RKO (cell line): ENCODE data around the gene DAZAP1.

Experiments used
- DNase-seq: peaks from one replicate; pipeline ENCODE4 v3.0.0-alpha.2; 2016; ENCODE audit warnings: low spot score

Gene DAZAP1

DNA sequence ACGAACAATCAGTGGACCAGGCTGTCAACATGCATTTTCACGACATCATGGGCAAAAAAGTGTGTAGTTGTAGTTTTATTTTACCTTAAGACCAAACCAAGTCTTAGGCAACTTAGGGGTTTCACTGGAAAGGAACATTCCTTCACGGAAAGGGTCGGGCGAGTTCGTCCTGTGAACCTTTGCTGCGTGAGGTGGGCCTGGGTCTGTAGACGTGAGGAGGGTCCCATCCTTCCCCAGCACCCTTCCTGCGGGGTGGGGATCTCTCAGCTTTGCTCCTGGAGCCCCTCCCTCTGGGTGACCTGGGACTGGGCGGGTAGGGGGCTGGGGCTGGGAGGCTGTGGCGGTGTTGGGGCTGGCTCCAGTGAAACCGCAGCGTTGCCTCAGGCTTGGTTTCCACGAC lies 18.5 kb downstream of the DAZAP1 start:
- DNase-seq = no peak

DNA sequence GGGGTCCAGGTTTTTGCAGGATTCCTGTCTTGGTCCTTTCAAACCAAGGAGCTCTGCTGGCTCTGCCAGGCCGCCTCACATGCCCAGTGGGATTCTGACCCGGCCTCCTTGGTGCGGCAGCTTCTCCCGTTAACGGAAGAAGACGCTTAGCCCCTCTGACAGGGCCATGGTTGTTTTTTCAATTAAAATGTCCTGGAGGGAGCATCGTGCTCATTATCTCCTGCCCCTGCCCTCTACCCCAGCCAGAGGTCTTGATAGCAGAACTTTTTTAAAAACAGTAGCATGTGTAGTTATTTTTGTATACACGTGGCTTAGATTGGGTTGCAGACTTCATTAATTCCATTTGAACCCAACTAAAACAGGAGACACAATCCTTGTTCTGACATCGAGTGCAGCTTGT lies 19.4 kb downstream of the DAZAP1 start:
- no peak for DNase-seq

DNA sequence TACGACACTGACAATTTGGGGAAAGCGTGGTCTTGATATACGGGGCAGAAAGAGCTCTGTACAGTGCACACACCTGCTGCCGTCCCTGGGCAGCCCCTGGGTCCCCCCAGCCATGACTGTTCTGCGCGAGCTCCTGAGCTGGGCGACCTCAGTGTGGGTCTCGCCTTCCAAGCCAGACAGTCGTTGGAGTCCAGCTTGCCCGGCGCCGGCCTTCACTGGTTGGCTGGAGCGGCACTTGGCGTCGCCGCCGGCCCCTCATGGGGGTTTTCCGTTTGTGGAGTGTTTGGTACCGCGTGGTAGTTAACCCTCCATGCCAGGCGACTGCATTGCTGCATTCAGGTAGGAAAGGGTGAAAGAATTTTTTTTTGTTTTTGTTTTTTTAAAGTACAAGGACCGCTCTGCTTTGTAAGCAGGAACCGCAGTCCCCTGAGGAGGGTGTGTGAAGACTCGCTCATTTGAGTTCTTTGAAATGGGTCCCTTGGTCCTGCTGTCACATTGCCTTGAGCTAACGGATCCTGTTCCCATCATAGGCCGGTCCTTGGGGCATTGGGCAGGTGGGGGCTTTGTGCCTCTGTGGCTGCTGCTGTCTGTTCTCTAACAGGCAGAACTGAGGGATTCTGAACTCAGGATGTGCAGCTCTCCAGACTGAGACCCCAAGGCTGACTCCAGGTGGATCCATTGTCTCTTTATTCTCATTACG lies 20.0 kb downstream of the DAZAP1 start:
- no peak for DNase-seq

DNA sequence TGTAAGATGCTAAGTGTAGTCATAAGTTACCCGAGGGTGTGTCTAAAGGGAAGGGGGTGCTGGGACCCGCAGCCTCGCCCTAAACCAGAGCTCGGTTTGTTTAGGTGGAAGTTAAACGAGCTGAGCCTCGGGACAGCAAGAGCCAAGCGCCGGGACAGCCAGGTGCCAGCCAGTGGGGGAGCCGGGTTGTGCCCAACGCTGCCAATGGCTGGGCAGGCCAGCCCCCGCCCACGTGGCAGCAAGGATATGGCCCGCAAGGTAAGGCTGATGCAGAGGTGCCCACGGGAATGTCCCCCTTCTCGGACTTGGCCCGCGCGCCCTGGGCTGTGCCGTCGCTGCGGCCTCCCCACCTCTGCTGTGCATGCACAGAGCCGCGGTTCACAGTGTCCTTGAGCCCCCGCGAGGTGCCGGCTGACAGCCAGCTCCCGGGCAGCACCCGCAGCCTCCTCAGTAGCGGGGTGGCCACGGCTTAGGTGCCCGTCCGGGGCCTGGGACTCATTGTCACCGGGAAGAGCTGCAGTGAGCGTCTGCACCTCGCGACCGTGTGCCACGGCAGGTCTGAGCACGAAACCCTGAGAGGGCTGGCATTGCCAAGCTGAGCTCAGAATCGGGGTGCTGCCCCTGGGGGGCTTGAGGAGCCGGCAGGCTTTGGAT lies 21.5 kb downstream of the DAZAP1 start:
- DNase-seq = no peak

DNA sequence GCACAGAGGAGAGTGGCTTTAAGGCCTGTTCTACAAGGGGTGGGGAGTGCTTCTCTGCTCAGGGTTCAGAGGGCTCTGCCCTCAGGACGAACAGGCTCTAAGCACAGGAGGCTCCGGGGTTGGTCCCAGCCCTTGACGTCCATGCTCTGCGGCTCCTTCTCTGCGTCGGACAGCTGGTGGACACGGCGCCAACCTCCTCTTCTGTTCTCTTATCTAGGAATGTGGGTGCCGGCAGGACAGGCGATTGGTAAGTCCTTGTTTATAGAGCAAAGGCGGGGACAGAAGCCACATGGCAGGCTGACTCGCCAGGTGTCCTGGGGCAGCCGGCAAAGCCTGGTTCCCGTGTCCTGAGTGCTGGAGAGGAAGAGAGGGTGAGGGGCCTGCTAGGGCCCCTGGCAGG lies 22.4 kb downstream of the DAZAP1 start:
- DNase-seq = no peak

DNA sequence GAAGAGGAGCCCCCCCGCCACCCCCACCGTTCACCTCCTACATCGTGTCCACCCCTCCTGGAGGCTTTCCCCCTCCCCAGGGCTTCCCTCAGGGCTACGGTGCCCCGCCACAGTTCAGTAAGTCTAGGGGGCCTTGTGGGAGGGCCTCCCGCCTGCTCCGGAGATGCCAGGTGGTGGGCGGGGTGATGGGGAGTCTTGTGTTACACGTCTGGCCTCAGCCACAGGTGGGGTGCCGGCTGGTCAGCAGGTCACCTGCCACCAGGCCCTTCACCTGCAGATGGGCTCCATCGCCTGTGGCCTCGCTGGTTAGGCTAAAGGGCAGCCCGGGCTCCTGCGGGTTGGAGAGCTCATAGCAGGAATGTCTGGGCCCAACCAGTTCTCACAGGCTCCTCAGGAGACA lies 22.9 kb downstream of the DAZAP1 start:
- DNase-seq = no peak

DNA sequence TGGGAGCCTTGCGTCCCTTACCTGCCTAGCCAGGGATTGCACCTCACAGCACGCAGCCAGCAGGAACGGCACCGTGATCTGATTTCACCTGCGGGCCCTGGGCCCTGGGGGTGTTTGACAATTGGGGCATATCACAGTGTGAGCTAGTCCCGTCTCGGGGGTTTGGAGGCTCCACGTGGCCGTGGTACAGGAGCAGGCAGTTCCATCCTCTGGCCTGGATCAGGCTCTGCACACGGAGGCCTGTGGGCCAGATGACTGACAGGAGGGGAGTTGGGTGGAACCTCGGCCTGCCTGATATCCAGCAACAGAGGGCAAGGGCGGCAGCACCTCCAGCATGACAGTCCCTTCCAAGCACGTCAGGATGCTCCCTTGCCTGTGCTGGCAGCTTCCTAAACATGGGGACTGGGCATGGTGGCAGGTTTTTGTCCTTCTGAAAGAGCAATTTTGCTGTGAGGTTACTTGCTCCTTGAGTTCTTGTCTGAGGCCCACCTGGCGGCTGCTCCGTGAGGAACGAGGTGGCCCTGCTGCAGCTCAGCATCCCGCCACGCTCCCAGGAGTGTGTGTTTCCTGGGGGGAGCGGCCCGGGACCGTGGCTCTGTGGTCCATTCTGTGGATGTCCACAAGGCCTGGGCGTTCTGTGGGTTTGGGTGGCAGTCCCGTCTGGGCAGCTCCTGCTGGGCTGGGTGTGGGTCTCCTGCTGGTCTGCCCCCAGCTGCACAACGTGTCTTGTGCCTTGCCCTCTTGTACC lies 24.5 kb downstream of the DAZAP1 start:
- no peak for DNase-seq

DNA sequence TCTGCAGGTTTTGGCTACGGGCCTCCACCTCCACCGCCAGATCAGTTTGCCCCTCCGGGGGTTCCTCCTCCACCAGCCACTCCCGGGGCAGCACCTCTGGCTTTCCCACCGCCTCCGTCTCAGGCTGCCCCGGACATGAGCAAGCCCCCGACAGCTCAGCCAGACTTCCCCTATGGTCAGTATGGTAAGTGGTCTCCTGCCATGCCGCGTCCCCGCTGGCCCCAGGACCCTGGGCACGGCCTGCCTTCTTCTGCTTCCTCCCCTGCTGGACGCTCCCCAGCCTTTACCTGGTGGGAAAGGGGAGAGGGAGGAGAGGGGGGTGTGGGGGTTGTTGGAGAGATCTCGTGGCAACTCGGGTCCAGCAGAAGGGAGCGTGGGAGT lies 25.1 kb downstream of the DAZAP1 start:
- no peak for DNase-seq

DNA sequence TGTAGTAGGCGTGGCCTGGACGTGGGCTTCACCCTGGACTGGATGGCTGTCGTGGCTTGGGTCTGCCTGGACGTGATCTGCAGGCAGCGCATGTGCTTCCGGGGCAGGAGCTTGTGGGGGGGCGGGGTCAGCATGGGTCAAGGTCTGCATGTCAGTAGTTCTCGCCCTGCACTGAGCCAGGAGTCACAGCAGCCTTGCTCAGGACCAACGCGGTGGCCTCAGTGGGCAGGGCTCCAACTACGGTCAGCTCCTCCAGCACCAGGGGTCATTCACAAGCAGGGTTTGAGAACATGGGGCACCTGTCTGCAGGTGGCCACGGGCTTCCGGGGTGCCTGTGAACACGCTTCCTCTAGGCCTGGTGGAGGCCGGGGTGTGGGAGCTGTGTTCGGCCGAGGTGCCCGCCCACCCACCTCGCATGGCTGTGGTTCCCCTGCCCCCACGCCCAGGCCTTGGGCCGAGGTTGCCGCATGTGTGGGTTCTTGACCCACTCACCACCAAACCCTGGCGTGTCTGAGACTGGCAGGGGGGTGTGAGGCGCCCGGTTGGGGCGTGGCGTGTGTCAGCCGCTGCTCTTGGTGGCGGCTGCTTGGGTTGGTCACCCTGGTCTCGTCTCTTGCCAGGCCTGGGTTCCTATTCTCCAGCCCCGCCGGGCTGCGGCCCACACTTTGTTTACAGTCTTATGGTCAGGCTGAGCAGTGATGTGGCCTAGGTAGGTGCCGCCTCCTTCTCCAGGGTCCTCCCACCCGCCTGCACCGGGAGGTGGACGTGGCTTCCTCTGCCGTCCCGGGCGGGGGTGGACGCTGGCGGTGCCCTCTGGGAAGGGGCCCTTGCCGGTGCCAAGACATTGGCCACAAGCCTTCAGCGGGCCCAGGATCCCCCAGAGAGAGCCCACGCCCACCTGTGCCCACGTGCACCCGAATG lies 26.0 kb downstream of the DAZAP1 start:
- no peak for DNase-seq

DNA sequence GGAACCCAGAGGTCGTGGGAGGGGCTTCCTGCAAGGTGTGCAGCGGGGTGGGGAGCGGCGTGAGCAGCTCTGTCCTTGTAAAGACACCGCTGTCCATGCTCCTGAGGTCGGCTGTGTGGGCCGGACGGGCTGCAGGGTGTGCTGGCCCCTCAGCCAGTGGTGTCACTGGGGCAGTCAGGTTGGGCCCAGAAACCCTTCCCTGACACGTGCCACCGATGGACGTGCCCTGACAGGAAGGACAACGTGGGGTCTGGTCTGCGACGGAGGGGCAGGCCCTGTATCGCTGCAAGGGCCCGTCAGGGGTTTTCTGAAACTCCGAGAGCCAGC lies 26.6 kb downstream of the DAZAP1 start:
- DNase-seq = no peak

DNA sequence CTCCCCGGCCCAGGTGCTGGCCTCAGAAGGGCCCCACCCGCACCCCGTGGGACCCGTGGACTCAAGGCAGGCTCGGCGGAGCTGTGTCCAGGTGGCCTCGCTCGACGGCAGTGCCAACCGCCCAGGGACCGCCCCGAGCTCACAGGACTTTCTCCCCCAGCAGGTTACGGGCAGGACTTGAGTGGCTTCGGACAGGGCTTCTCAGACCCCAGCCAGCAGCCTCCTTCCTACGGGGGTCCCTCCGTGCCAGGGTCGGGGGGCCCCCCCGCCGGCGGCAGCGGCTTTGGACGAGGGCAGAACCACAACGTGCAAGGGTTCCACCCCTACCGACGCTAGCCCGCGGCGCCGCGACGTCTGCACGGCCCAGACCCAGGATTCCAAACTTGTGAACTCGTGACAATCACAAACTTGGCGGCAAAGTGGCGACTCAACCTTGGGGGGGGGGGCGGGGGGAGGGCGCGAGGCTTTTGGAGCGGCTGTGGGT lies 27.2 kb downstream of the DAZAP1 start:
- no peak for DNase-seq

DNA sequence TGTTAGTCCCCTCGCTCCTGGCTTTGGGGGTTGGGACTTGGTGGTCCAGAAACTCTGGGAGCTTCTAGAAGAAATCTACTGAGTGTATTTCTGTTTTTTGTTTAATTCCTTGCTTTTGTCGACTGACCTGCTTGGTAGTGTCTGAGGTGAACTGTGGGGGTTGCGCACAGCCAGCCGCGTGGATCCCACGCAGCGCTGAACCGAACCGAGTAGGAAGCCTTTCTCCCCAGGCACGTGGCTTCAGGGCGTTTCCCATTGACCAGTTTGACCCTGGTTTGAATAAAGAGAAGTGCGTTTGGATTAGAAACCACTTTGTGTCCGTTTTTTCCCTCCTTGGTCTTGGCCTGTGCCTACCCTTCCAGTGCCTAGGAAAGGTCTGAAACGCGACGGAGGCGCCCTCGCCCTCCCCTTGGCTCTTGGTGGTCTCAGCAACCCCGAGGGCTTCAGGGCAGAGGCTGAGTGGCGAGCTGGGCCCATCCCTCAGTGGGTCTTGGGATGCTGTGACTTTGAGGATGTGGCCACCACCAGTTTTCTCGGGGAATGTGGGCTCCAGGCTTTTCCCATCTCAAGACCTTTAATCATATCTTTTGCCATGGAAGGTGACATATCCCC lies 28.1 kb downstream of the DAZAP1 start:
- DNase-seq = no peak

DNA sequence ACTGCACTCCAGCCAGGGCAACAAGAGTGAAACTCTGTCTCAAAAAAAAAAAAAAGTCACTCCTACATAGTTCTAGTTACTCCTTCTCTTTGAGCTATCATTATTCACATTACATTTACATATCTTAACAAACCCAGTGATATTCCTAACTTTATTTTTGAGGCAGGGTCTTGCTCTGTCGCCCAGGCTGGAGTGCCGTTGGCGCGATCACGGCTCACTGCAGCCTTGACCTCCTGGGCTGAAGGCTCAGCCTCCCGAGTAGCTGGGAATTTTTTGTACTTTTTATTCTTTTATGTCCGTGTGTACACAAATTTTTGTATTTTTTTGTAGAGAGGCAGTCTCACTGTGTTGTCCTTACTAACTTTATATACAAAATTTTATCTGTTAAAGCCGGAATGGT lies 30.2 kb downstream of the DAZAP1 start:
- no peak for DNase-seq

DNA sequence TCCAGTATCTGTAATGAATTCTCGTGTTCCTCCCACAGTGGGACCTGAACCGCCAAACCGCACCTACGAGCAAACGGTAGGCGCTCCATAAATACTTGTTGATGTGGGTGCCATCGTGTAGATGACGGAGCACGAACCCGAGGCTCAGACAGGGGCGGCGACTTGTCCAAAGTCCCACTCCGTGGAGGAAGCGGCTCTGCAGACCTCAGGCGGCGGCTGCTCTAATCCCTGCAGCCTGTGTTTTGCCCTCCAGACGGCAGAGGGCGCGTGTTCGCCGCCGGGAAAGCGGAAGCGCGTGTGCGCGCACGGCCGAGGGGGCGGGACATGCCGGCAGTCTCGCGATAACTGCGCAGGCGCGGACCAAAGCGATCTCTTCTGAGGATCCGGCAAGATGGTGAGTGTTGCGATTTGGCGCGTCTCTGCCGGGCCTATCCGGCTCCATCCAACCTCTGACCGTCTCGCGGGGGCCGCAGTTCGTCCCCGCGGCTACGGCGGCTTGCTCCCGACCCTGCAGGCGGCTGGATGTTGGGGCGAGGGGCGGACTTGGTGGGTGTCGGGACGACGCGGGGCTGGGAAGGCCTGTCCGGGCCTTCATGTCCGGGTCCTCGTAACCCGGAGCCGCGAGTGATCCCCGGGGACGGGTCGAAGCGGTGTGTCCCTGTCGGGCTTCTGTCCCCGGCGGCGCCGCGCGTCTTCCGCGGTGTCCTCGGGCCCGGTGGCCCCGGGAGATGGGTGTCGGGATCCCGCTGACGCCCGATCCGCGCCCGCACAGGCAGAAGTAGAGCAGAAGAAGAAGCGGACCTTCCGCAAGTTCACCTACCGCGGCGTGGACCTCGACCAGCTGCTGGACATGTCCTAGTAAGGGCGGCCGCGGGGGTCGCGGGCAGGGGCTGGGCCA lies 30.9 kb downstream of the DAZAP1 start, which contains the start of gene RPS15:
Gene RPS15 (plus strand): TSS at position 362 of the 898 bp plus-strand sequence. CDS start 30 bp downstream, at position 392.
- DNase-seq = peak; percentile 94

DNA sequence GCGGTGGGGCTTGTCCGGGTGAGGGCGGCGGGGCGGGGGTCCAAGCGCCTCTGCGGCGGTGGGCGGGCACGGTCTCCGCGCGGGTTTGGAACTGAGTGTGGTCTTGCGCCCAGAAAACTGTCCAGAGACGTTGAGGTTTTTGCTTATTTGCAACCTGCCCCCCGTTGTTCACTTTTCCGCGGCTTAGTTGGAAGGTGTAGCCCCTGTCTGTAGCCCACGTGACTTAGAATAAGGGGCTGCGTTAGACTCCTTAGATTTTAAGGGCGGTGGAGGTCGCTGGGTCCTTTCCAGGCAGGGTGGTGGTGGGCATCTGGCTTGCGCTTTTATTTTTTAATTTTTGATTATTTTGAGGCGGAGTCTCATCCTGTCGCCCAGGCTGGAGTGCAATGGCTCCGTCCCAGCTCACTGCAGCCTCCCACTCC lies 31.6 kb downstream of the DAZAP1 start:
- no peak for DNase-seq

DNA sequence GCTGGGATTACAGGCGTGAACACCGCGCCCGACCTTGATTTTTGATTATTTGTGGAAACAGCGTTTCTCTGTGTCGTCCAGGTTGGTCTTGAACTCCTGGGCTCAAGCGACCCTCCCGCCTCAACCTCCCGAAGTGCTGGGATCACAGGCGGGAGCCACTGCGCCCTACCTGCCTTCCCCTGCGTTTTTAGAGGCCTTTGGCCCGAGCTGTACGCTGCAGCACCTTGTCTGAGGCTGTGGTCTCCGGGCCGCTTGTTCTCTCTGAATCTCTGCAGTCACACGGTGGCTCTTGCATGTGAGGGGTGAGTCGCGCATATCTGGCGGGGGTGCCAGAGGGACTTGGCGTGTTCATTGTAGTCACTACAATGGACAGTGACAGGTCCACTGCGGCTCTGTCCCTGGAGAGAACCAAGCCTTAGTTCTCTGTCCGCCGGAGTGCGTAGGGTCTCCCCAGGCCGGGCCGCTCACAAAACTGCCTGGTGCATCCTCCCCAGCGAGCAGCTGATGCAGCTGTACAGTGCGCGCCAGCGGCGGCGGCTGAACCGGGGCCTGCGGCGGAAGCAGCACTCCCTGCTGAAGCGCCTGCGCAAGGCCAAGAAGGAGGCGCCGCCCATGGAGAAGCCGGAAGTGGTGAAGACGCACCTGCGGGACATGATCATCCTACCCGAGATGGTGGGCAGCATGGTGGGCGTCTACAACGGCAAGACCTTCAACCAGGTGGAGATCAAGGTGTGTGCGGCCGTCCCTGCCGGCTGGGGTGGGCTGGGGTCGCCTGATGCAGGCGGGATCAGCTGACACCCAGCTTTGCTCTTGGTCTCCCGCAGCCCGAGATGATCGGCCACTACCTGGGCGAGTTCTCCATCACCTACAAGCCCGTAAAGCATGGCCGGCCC lies 32.4 kb downstream of the DAZAP1 start:
- peak; percentile 42 for DNase-seq

DNA sequence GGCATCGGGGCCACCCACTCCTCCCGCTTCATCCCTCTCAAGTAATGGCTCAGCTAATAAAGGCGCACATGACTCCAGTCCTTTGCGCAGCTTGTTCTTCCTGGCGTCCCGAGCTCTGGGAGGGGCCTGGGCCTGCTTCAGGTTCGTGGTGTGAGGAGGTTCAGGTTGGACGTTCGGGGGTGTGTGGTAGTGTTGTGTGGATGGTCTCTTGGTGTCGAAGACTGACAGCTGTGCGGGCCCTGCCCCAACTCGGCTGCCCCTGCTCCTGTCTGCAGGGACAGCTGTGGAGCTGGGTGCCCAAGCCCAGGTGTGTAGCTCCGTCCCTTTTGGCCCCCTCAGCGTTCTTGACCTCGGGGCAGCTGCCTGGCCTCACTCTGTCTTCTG lies 33.0 kb downstream of the DAZAP1 start:
- DNase-seq = no peak

DNA sequence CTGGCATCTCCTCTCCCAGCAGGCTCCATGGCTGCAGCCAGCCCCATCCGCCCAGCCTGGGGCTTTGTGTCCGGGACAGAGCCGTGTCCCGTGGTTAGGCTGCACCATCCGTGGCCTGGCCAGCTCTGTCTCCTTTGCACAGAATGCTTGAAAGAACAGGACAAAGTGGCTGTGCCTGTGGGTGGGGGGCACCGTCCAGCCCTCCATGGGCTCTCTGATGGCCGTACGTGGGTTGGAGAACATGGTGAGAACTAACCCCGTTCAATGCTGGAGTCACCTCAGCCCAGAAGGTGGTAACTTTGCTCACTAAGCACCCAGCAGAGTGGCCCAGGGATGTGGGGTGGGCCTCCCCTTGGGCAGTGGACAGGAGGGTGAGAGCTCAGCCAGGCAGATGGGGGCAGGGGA lies 33.6 kb downstream of the DAZAP1 start:
- no peak for DNase-seq

DNA sequence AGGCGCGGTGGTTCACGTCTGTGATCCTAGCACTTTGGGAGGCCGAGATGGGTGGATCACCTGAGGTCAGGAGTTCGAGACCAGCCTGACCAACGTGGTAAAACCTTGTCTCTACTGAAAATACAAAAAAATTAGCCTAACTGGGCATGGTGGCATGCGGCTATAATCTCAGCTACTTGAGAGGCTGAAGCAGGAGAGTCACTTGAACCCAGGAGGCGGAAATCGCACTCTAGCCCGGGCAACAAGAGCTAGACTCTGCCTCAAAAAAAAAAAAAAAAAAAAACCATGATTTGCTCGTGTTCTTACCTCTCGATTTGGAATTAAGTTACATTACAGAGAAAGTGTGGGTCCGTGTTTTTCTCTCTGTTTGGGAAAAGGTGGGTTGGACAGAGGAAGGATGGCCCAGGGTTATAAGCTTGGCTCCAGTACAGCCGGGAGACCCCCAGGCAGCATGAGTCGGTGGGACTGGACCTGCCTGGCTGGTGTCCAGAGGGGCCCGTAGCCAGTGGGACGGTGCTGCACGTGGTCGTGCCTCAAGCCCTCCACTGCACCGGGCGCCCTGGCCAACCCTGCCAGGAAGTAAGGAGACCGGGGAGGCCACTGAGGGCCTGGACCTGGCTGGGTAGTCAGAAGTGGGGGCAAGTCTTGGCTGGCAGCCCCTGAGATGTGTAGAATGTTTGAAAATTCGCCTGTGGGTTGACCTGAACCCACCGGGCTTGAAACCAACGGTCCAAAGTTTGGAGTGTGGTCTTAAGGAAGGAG lies 34.5 kb downstream of the DAZAP1 start:
- DNase-seq = no peak
